Skeletal muscle satellite cell (primary cell): ENCODE data around the gene SRD5A3.
A peak's percentile ranks its signal among the peaks of the same experiment; 100 is the strongest.

Experiments
- H3K27me3 ChIP-seq: 2 replicates; pipeline ENCODE4 v1.7.0; 2013; ENCODE audit warnings: low read length; ENCODE audit not compliant: control insufficient read depth, insufficient read depth
- H3K36me3 ChIP-seq: 2 replicates; pipeline ENCODE4 v1.7.0; 2013; ENCODE audit warnings: mild to moderate bottlenecking, control low read depth, low read length; ENCODE audit not compliant: insufficient read depth
- H3K4me1 ChIP-seq: 2 replicates; pipeline ENCODE4 v1.7.0; 2013; ENCODE audit warnings: low read length; ENCODE audit not compliant: control insufficient read depth, insufficient read depth
- H3K4me2 ChIP-seq: 2 replicates; pipeline ENCODE4 v1.7.0; 2013; ENCODE audit warnings: mild to moderate bottlenecking, low read length
- H3K4me3 ChIP-seq: 2 replicates; pipeline ENCODE4 v1.7.0; 2013; ENCODE audit warnings: low read length
- H3K9ac ChIP-seq: 2 replicates; pipeline ENCODE4 v1.7.0; 2013; ENCODE audit warnings: mild to moderate bottlenecking, low read depth, low read length, moderate library complexity
- H3K9me3 ChIP-seq: replicated peaks from 2 replicates; pipeline ENCODE4 v1.7.0; 2013; ENCODE audit warnings: mild to moderate bottlenecking, control low read depth, low read length

Gene SRD5A3

DNA sequence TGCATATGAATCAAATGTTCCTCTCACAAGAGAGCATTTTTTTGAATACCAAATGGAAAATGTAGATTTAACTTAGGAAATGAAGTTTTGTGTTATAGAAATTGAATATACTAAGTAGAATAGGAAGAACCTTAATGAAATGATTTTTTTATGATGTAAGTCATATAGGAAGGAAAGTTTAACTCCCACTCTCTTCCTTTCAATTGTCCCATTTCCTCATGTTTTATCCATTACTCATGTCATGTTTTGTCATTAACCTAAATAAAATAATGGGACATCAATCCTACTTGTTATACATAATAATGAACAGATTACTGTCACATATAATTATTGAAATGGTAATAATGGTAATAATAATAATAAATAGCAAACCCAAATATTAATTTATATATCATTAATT, 22.7 kb upstream of the SRD5A3 start:
- Histone ChIP-seq H3K9ac (no peak overlapping the region), H3K27me3 (peaks cover 16% of the 10 kb centered on the region), H3K4me3 (no peak overlapping the region), H3K4me1 (no peaks in the 10 kb centered on the region), H3K4me2 (no peak overlapping the region), H3K36me3 (no peaks in the 10 kb centered on the region), H3K9me3 (no peaks in the 10 kb centered on the region)

DNA sequence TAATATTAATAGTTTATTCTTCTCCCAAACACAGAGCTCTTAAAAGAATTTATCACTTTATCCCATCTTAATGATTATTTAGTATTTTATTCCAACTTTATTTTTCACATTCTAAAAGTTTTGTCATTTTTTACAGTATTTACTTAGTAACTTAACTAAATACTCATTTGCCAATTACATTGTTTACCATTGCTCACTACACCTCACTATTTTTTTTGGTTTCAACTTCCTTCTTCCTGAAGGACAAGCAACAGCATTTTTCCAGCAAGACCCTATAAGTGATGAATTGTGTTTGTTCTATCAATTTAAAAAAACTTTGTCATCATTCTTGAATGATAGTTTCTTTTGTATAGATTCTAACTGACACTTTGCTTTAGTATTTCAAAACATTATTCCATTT, 19.4 kb upstream of the SRD5A3 start:
- Histone ChIP-seq H3K4me1 (no peaks in the 10 kb centered on the region), H3K27me3 (peaks cover 6% of the 10 kb centered on the region), H3K9me3 (no peaks in the 10 kb centered on the region), H3K9ac (no peak overlapping the region), H3K4me3 (no peak overlapping the region), H3K4me2 (no peak overlapping the region), H3K36me3 (no peaks in the 10 kb centered on the region)

DNA sequence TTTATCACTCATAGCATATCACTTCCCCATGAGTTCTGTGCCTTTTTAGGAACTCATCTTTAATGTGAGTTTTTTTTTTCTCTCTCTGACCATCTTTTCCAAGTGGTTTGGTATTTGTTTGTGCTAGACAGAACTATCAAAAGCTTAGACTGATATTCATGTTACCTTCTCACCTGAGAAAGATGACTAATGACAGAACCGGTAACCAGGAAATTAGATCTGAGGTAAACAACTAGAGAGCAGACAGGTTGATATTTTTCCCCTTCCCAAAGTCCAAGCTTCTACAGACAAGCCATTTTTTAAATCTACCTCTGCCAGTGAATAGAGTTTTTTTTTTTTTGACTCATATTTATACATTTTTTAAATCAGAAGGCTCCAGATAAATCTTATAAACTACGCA, 17.0 kb upstream of the SRD5A3 start:
- Histone ChIP-seq H3K4me3 (no peak overlapping the region), H3K4me1 (no peaks in the 10 kb centered on the region), H3K9ac (no peak overlapping the region), H3K27me3 (peaks cover 1% of the 10 kb centered on the region), H3K9me3 (no peaks in the 10 kb centered on the region), H3K36me3 (no peaks in the 10 kb centered on the region), H3K4me2 (no peak overlapping the region)

DNA sequence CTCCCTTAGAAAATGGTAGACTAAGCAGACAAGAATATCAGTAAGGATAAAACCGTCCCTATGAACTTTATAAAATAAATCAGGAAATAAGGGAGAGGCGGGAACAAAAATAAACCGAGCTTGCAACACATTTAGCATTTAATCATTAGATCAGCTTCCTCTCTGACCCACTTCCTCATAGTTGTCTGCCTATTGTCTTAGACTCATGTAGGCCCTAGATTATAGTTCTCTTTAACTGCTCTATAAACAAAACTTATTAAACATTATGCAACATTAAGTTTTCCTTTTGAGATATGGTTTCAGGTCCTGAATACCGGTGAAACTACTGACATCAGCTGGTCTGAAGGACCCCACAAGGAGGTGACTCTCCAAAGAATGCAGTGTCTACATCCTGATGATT, 15.8 kb upstream of the SRD5A3 start:
- no peak overlapping the region for H3K4me2 ChIP-seq
- no peaks in the 10 kb centered on the region for H3K4me1 ChIP-seq
- H3K9ac ChIP-seq, result no peak overlapping the region
- H3K36me3 ChIP-seq, result no peaks in the 10 kb centered on the region
- H3K9me3 ChIP-seq, result no peaks in the 10 kb centered on the region
- no peaks in the 10 kb centered on the region for H3K27me3 ChIP-seq
- H3K4me3 ChIP-seq, result no peak overlapping the region

DNA sequence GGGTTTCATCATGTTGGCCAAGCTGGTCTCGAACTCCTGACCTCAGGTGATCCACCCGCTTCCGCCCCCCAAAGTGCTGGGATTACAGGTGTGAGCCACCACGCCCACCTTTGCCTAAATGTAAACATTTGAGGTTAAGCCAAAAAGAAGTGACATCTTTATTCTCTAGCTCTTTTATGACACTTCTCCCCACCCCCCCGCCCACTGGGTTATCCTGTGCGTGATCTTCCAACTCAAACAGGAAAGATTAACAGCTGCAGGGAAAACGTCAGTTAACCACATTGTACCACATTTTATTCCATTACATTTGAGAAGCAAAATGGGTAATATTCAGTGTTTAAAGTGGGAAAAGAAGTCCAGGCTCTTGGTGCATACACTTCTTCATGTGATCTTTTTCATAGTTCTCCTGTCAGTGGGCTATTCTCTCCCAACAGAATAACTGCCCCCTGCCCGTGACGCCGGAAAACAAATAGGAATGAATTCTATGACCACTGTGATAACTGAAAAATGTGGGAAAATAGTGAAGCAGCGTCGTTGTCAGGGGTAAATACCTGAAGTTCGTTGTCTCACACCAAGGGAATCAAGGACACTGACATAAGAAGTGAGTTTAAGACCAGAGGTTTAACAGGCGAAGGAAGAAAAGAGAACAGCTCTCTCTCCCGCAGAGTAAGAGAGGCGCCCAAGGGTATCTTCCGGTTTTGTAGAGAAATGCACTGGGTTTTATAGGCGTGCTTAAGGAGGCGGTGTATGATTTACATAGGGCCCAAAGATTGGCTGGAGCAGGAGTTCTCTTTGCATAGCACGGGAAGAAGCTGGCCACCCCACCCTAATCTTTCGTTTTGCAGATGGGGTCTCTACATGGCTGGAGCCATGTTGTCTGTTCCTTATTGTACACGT, 9.7 kb upstream of the SRD5A3 start:
- Histone ChIP-seq H3K4me3 (no peak overlapping the region), H3K9ac (no peak overlapping the region), H3K27me3 (no peaks in the 10 kb centered on the region), H3K4me2 (no peak overlapping the region), H3K36me3 (no peaks in the 10 kb centered on the region), H3K4me1 (peaks cover 9% of the 10 kb centered on the region), H3K9me3 (no peaks in the 10 kb centered on the region)

DNA sequence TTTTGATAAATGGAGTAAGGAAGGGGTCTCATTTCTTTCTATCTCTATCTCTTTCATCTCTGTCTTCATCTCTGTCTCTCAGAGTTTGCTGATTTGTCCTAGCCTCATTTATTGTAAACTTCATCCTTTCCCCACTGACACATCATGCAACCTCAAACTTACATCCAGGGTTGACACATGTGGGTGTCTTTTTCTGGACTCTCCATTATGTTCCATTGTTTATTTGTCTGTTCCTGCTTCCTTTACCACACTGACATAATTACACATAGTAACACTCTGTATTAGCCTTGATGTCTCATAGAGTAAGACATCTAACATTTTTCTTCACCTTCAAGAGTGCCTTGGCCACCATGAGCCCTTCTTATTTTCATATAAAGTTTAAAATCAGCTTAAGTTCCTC, 8.1 kb upstream of the SRD5A3 start:
- H3K4me1 ChIP-seq, result peaks cover 9% of the 10 kb centered on the region
- H3K9me3 ChIP-seq, result no peaks in the 10 kb centered on the region
- H3K4me2 ChIP-seq, result no peak overlapping the region

DNA sequence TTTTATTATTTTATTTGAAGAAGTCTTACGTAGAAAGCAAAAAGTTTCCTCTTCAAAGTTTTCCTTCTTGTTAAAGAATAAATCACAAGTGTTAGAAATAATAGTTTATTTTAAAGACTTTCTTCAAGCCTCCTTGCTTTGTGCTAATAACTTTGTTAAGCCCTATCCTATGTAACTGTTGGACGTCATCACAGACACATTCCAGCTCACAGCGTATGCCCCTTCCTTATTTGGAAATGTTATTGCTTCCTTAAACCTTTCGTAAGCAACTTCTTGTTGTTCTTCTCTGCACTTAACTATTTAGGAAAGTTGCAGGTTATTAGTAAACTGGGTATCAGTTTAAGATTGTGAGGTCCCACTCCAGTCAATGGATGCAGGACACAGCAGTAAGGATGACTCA, 7.6 kb upstream of the SRD5A3 start:
- H3K4me3 ChIP-seq, result no peak overlapping the region
- peaks cover 9% of the 10 kb centered on the region for H3K4me1 ChIP-seq
- no peaks in the 10 kb centered on the region for H3K27me3 ChIP-seq
- no peak overlapping the region for H3K9ac ChIP-seq
- H3K9me3 ChIP-seq, result no peaks in the 10 kb centered on the region
- H3K4me2 ChIP-seq, result no peak overlapping the region
- no peaks in the 10 kb centered on the region for H3K36me3 ChIP-seq

More for the DNA sequence above, 8.1 kb upstream of the SRD5A3 start:
- Histone ChIP-seq H3K36me3 (no peaks in the 10 kb centered on the region), H3K9ac (no peak overlapping the region), H3K27me3 (no peaks in the 10 kb centered on the region), H3K4me3 (no peak overlapping the region)

DNA sequence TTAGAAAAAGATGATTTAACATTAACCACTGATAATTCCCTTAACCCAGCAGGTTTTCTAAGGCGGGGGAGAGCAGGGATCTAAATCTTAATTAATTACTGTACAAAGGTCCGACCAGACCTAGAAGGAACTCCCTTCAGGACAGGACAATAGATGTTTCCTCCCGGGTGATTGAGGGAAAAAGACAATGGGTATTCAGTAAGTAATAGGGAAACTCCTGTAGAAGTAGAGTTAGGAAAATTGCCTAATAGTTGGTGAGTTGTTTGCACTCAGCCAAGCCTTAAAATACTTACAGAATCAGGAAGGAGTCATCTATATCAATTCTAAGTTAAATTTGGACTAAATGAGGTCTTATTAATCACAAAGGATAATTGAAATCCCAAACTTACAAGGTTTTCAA, 5.8 kb upstream of the SRD5A3 start:
- Histone ChIP-seq H3K9me3 (no peaks in the 10 kb centered on the region), H3K27me3 (no peaks in the 10 kb centered on the region), H3K4me3 (no peak overlapping the region), H3K4me2 (no peak overlapping the region), H3K4me1 (peaks cover 9% of the 10 kb centered on the region), H3K9ac (no peak overlapping the region), H3K36me3 (no peaks in the 10 kb centered on the region)

DNA sequence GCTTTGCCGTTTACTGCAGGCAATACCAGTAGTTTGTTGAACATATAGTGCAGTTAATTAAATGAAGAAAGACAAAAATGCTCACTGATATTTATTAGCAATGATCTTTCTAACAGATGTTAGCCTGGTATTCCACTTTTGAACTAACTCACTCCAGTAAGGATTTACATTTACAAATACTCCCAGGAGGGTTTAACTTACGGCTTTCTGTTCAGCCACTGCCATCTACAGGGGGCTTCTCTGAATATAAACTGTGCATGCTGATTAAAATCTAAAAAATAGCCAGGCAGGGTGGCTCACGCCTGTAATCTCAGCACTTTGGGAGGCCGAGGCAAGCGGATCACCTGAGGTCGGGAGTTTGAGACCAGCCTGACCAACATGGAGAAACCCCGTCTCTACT, 2.2 kb upstream of the SRD5A3 start:
- peaks cover 23% of the 10 kb centered on the region for H3K4me1 ChIP-seq
- H3K27me3 ChIP-seq, result no peaks in the 10 kb centered on the region
- no peak overlapping the region for H3K9ac ChIP-seq
- no peaks in the 10 kb centered on the region for H3K36me3 ChIP-seq
- no peak overlapping the region for H3K4me2 ChIP-seq
- H3K4me3 ChIP-seq, result no peak overlapping the region
- no peaks in the 10 kb centered on the region for H3K9me3 ChIP-seq

DNA sequence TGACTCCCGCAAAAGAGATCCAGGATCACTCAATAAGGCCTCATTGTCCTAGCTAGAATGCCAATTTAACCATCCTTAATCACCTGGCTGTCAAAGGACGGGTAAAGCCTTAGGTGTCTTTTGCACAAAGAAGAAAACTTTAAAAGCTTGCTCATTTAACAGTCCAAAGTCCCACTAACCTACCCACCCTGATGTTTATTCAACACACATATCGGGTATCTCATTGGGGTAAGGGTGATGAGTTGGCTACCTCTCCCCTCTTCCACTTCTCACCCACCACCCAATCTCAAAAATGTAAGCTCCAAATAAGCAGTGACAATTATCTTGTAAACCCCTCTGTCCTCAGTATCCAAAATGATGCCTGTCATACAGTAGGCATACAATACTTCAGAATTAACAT, 988 bp upstream of the SRD5A3 start:
- Histone ChIP-seq H3K4me3 (no peak overlapping the region), H3K9me3 (no peaks in the 10 kb centered on the region), H3K4me2 (no peak overlapping the region), H3K36me3 (no peaks in the 10 kb centered on the region), H3K9ac (no peak overlapping the region), H3K27me3 (no peaks in the 10 kb centered on the region), H3K4me1 (peaks cover 23% of the 10 kb centered on the region)

DNA sequence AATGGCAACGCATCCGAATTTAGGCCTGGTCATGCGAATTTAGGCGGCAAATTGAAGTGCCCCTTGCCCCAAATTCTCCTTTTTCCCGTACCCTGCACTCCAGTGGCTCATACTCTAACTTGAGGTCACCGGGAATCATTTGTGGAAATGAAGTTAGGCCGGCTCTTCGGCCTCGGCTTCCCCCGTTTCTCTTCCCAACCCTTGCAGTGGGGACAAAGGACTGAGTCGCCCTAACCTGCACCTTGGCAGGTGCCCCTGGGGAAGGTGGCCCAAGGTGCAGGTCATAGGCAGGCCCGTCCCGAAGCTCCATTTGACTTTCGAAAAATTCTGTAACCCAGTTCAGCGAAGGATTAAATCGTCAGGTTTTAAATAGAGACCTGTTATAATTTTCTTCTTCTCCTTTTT, 811 bp downstream of the SRD5A3 start:
- Histone ChIP-seq H3K36me3 (no peaks in the 10 kb centered on the region), H3K4me2 (peak overlapping the region; percentile 93), H3K9me3 (no peaks in the 10 kb centered on the region), H3K27me3 (no peaks in the 10 kb centered on the region), H3K9ac (peak overlapping the region; percentile 85), H3K4me1 (peaks cover 27% of the 10 kb centered on the region), H3K4me3 (peak overlapping the region; percentile 89)

DNA sequence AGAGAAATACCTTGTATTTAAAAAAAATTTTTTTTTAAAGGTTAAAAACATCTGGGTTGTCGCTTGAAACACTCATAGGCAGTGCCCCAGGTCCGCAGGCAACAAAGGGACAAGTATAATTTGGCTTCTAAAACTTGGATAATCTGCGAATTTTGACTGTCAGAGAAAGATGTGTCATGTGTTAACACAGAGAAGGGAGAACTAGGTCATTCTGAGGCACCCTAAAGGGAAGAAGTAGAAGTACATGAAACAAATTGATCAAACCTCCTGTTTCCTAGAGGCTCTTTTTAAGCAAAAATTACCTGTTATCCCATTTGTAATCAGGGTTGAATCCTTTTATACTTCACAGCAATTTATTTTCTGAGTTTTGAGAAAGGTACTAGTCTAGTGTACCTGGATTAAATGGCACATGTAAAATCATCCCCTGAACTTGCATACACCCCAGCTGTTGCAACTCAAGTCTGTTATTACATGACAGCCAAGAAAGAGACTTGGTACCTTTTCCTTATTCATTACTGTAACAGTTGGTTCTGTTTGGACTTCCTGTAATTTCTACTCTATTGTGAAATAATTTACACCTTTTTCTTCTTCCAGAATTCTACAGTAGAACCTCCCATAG, 1.7 kb downstream of the SRD5A3 start:
- Histone ChIP-seq H3K4me1 (peaks cover 30% of the 10 kb centered on the region), H3K9ac (peak overlapping the region; percentile 85), H3K9me3 (no peaks in the 10 kb centered on the region), H3K4me3 (peak overlapping the region; percentile 89), H3K4me2 (peak overlapping the region; percentile 93), H3K27me3 (no peaks in the 10 kb centered on the region), H3K36me3 (no peaks in the 10 kb centered on the region)
